ENCODE data around the gene BRME1. TPM values are rescaled to one million over a fixed set of nuclear protein-coding genes. Genes with fewer than 3 reads are reported as not detected.

BRME1 gene
- polyA plus RNA-seq, 2 of the 4 experiments (the other 2 are of a cell fraction) = 0.12 to 1.2 TPM

GRCh38 chr19:13868663-13869062 lies 37.3 kb downstream of the BRME1 start:
- no peak for FAIRE-seq
- H3K4me2 ChIP-seq = no peak overlapping the region
- ChIA-PET POLR2A (no interaction called here), CTCF (interaction anchor here (0.8 to 2.4 kb wide), 5 partner anchors 12 to 203 kb away, joined by 3 to 6 read pairs (median 4); partner anchors contain the start of gene C19orf53)
- TF ChIP-seq EP300 (IDR thresholded peaks at IDR 0.05) (no peak), EHF (CRISPR knock-in tag; IDR thresholded peaks at IDR 0.05) (no peak), ESRRA (IDR thresholded peaks at IDR 0.05; ENCODE audit: borderline replicate concordance, low read length) (no peak), RFX5 (IDR thresholded peaks at IDR 0.05) (no peak), BHLHE40 (IDR thresholded peaks at IDR 0.05; ENCODE audit: low read depth, low read length) (no peak), JUN (IDR thresholded peaks at IDR 0.05) (no peak), MAFK (IDR thresholded peaks at IDR 0.05; ENCODE audit: partially characterized antibody) (no peak), HEYL (CRISPR knock-in tag; IDR thresholded peaks at IDR 0.05) (no peak)
- ATAC-seq = no peak
- WGBS (ENCODE audit: missing lambda C conversion rate) = 90% methylated on average over 4 of the region's 4 CpGs
- DNase-seq (ENCODE audit: low read depth in 1 of 2, low spot score in 1 of 2) = no peak
- H3K27ac ChIP-seq = no peak overlapping the region
- peaks cover 31% of the 10 kb centered on the region for H3K4me1 ChIP-seq
- H3K9me3 ChIP-seq = no peaks in the 10 kb centered on the region
- no peak overlapping the region for H3K4me3 ChIP-seq

- peaks cover 33% of the 10 kb centered on the region for H3K4me1 ChIP-seq
- CTCF ChIA-PET = interaction anchor here (0.8 to 20.6 kb wide), 3 partner anchors 11 to 29 kb away, joined by 3 to 271 read pairs (median 3); no protein-coding TSS in a partner anchor
- H3K9me3 ChIP-seq = no peaks in the 10 kb centered on the region
- peak overlapping the region; percentile 97 for H3K4me2 ChIP-seq
- peak overlapping the region; percentile 88 for H3K4me3 ChIP-seq
- ATAC-seq (no peak), FAIRE-seq (no peak), DNase-seq (ENCODE audit: low read depth in 1 of 2, low spot score in 1 of 2) (no peak)
- POLR2A ChIA-PET = interaction anchor here (1.1 kb wide), 1 partner anchor 19 kb away, joined by 4 read pairs; no protein-coding TSS in a partner anchor
- TF ChIP-seq EHF (CRISPR knock-in tag; IDR thresholded peaks at IDR 0.05) (no peak), BHLHE40 (IDR thresholded peaks at IDR 0.05; ENCODE audit: low read depth, low read length) (no peak), TFCP2L1 (CRISPR knock-in tag; IDR thresholded peaks at IDR 0.05) (no peak), KDM5A (IDR thresholded peaks at IDR 0.05) (no peak), GATA3 (IDR thresholded peaks at IDR 0.05; ENCODE audit: borderline replicate concordance) (no peak), MAX (IDR thresholded peaks at IDR 0.05) (no peak), EHMT2 (IDR thresholded peaks at IDR 0.05; ENCODE audit: low read depth) (no peak), ELK1 (IDR thresholded peaks at IDR 0.05; ENCODE audit: low read depth, low read length) (no peak), RAD21 (conservative IDR thresholded peaks at IDR 0.05 in 1 of 2, IDR thresholded peaks at IDR 0.05 in 1 of 2) (no peak), HES2 (IDR thresholded peaks at IDR 0.05) (no peak), RNF2 (IDR thresholded peaks at IDR 0.05; ENCODE audit: borderline replicate concordance, low read depth) (no peak), ZFP36 (IDR thresholded peaks at IDR 0.05; ENCODE audit: borderline replicate concordance, partially characterized antibody) (no peak), SMC3 (IDR thresholded peaks at IDR 0.05) (no peak), CHD4 (IDR thresholded peaks at IDR 0.05; ENCODE audit: borderline replicate concordance) (no peak), PBX3 (IDR thresholded peaks at IDR 0.05) (no peak)
- WGBS (ENCODE audit: missing lambda C conversion rate) = 90% methylated on average over 15 of the region's 15 CpGs
- H3K27ac ChIP-seq = peak overlapping the region; percentile 91 to 96; a peak in 5 of 6 replicates
These were observed 39.4 kb downstream of the BRME1 start for GRCh38 chr19:13866463-13867046.

Data from A549 (cell line).